ENCODE data around the gene AOC1.

AOC1 gene

DNA sequence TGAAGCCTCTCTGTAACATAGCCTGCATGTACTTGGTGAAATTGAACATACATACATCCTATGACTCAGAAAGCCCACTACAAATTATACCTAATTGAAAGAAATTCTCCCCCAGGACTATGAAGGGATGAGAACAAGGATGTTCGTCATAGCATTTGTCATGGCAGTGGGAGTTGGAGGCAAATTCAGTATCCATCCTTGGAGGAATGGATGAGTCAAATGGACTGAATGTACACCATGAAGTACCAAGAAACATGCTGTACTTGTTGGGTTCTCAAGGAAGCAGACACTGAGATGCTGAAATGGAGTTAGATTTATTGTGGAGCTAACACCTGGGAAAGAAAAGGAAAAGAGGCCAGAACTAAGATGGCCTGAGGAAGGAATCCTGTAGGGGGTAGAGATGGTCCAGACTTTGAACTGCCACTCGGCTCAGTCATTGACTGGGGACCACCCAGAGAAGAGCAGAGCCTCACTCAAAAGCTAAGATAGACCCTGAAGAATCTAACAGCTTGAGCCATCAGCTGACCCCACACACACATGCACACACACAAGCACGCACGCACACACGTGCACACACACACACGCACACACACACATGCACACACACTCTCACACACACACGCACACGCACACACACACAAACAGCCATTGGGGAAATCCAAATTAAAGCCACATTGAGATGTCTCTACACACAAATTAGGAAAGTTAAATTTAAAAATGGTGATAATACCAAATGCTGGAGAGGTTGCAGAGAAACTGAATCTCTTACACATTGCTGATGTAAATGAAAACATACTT is 22.3 kb downstream of the AOC1 start:
- no peak for DNase-seq
- H3K9me3 ChIP-seq = peaks cover 0 to 2% (median 0%) of the 10 kb centered on the region in 3 donors
- TF ChIP-seq, protein P1, sequence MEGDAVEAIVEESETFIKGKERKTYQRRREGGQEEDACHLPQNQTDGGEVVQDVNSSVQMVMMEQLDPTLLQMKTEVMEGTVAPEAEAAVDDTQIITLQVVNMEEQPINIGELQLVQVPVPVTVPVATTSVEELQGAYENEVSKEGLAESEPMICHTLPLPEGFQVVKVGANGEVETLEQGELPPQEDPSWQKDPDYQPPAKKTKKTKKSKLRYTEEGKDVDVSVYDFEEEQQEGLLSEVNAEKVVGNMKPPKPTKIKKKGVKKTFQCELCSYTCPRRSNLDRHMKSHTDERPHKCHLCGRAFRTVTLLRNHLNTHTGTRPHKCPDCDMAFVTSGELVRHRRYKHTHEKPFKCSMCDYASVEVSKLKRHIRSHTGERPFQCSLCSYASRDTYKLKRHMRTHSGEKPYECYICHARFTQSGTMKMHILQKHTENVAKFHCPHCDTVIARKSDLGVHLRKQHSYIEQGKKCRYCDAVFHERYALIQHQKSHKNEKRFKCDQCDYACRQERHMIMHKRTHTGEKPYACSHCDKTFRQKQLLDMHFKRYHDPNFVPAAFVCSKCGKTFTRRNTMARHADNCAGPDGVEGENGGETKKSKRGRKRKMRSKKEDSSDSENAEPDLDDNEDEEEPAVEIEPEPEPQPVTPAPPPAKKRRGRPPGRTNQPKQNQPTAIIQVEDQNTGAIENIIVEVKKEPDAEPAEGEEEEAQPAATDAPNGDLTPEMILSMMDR (IDR thresholded peaks at IDR 0.05) = no peak
- intact Hi-C loops (cut with DNase I; ENCODE audit: low total_unique reads) = no loop called here
- no peak overlapping the region for H3K27ac ChIP-seq
- no peak overlapping the region for H3K4me3 ChIP-seq
- H3K36me3 ChIP-seq = no peaks in the 10 kb centered on the region
- peaks cover 0 to 9% of the 10 kb centered on the region in 2 donors for H3K27me3 ChIP-seq
- H3K4me1 ChIP-seq = no peaks in the 10 kb centered on the region

DNA sequence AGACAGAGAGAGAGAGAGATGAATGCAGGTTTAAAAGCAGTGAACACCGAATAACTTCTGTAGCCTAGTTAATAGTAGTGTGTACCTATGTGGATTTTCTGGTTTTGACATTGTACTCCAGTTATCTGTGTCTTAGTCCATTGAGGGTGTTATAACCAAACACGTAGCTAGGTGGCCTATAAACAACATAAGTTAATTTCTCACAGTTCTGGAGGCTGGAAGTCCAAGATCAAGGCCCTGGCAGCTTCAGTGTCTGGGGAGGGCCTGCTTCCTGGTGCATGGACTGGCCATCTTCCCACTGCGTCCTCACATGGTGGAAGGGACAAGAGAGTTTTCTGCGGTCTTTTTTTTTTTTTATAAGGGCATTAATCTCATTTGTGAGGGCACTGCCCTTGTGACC is 23.5 kb downstream of the AOC1 start:
- Histone ChIP-seq H3K27ac (no peak overlapping the region), H3K4me3 (no peak overlapping the region), H3K9me3 (peaks cover 0 to 14% (median 7%) of the 10 kb centered on the region in 3 donors), H3K27me3 (peaks cover 0 to 9% of the 10 kb centered on the region in 2 donors), H3K36me3 (no peaks in the 10 kb centered on the region), H3K4me1 (no peaks in the 10 kb centered on the region)
- TF ChIP-seq, protein P1 (IDR thresholded peaks at IDR 0.05) = no peak
- no peak for DNase-seq
- intact Hi-C loops (cut with DNase I; ENCODE audit: low total_unique reads) = no loop called here

DNA sequence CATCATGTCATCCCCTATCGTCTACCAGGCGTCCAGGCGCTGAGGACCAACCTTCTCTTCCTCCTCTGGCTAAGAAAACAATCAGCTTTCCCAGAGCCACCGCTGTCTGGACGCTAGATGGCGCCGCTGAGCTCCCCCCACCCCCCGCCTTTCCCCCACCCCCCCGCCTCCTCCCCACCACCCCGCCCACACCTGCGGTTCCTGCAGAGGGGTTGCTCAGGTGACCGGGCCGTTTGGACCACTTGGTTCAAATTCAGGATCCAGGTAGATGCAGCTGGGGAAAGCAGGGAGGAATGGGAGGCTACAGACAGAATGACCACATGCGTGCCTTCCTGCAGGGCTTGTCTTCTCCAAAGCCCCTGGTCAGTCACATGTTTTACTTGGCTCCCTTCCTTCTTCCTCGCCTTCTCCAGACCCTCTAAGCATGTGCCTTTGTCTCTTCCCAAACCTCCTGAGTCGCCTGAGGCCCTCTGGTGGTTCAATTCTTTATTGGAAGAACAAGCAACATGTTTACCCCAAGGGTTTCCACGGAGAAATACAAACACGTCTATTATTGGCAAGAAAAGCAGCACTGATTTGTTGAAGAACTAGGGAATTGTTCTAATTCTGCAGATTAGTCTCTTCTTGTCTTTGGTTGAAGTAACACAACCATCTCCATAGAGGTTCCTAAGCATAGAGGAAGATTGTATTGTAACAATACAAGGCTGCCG is 24.7 kb downstream of the AOC1 start:
- Histone ChIP-seq H3K27me3 (peaks cover 0 to 9% of the 10 kb centered on the region in 2 donors), H3K9me3 (peaks cover 0 to 23% (median 18%) of the 10 kb centered on the region in 3 donors), H3K36me3 (no peaks in the 10 kb centered on the region), H3K4me1 (no peaks in the 10 kb centered on the region), H3K4me3 (no peak overlapping the region), H3K27ac (no peak overlapping the region)
- peak in 1 of 2 donors; percentile 59 for DNase-seq
- TF ChIP-seq, protein P1 (IDR thresholded peaks at IDR 0.05) = peak; percentile 7 to 20
- intact Hi-C loops (cut with DNase I; ENCODE audit: low total_unique reads) = no loop called here

GRCh38 chr7:150877536-150877935 is 25.2 kb downstream of the AOC1 start:
- no peak overlapping the region for H3K27ac ChIP-seq
- TF ChIP-seq, protein P1 (IDR thresholded peaks at IDR 0.05) = no peak
- no peak overlapping the region for H3K4me3 ChIP-seq
- intact Hi-C loops (cut with DNase I; ENCODE audit: low total_unique reads) = no loop called here
- H3K4me1 ChIP-seq = no peaks in the 10 kb centered on the region
- peaks cover 0 to 9% of the 10 kb centered on the region in 2 donors for H3K27me3 ChIP-seq
- H3K36me3 ChIP-seq = no peaks in the 10 kb centered on the region
- peaks cover 0 to 23% (median 18%) of the 10 kb centered on the region in 3 donors for H3K9me3 ChIP-seq
- DNase-seq = no peak

DNA sequence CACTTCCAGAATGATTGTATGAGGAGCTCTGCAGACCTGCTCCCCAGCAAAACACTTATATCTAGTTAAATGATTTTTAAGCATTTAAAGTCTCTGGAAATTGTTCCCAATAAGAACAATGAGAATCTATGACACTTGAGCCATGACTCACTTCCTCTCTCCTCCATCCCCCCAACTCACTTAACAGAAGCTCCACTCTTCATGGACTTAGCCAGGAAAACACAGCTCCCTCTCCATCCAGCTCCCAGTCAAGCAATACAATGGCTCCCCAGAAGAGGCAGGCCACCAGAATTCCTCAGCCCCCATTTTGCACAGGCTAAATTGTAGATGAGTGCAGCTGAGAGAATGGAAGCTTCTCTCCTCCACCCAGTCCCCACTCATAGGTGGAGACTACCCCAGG is 27.0 kb downstream of the AOC1 start:
- Histone ChIP-seq H3K4me1 (no peaks in the 10 kb centered on the region), H3K36me3 (no peaks in the 10 kb centered on the region), H3K27ac (no peak overlapping the region), H3K27me3 (peaks cover 0 to 9% of the 10 kb centered on the region in 2 donors), H3K9me3 (peaks cover 0 to 23% (median 20%) of the 10 kb centered on the region in 3 donors), H3K4me3 (no peak overlapping the region)
- TF ChIP-seq, protein P1 (IDR thresholded peaks at IDR 0.05) = no peak
- intact Hi-C loops (cut with DNase I; ENCODE audit: low total_unique reads) = no loop called here
- no peak for DNase-seq
